Activated CD4-positive, alpha-beta T cell treated with anti-CD3 and anti-CD28 coated beads, Interleukin-2, amount 10 ng/mL, durations not matched to agents 24 days and 14 days (primary cell): ENCODE data around the gene MUS81. TPM values are rescaled to one million over a fixed set of nuclear protein-coding genes. Genes with fewer than 3 reads are reported as not detected.

Experiments used
- DNase-seq: peaks from one replicate; pipeline ENCODE4 v3.0.0; 2022
- H3K27ac Mint-ChIP-seq: one replicate; pipeline ENCODE4 v1.8.0; 2022; ENCODE audit warnings: mild to moderate bottlenecking, mixed read lengths
- H3K27me3 Mint-ChIP-seq: one replicate; pipeline ENCODE4 v1.8.0; 2022; ENCODE audit warnings: mixed read lengths
- H3K36me3 Mint-ChIP-seq: one replicate; pipeline ENCODE4 v1.8.0; 2022; ENCODE audit warnings: low read depth, mild to moderate bottlenecking, mixed read lengths
- H3K4me1 Mint-ChIP-seq: one replicate; pipeline ENCODE4 v1.8.0; 2021; ENCODE audit warnings: mixed read lengths
- H3K4me3 Mint-ChIP-seq: one replicate; pipeline ENCODE4 v1.8.0; 2022; ENCODE audit warnings: mild to moderate bottlenecking, moderate library complexity, mixed read lengths
- H3K9me3 Mint-ChIP-seq: one replicate; pipeline ENCODE4 v1.8.0; 2021; ENCODE audit warnings: mixed read lengths
- intact Hi-C: fragments of 100-400 bp; cut with micrococcal nuclease; formaldehyde crosslinking; loops from one replicate; pipeline ENCODE4 v1.15.1; 2023
- total RNA-seq: library from RNA; stranded (reverse); gene quantifications from 2 replicates; pipeline ENCODE4 v1.2.3, GENCODE V29; 2022

MUS81 gene
- total RNA-seq, 1 donor from 2014 or later: 77.4 TPM

DNA sequence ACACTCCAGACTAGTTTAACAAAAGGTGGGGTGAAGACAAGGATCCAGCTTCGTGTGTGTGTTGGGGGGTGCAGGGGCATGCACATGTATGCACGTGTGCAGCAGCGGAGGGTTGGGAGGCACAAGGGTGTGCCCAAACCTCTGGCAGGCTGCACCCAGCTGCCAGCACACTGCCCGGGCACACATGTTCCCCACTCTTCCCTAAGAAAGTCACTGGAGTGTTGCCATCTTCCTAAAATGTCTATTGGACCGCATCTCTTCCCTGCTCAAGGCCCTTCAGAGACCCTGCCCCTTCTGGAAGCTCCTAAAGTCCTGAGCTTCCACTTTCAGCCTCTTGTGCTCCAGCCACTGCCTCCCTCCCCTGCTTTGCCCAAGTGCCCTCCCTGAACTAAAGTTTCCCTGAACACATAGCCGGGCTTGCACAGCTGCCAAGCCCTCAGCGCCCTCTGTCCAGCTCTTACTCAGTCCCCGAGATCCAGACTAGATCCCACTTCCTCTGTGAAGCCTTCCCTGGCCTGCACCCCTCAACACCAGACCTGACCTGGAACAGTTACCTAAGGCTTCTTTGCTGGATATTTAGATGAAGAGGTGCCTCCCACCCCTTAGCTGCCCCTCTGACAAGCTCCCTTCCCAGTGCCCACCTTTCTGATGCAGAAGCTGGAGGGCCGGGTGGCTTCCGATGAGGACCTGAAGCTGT lies 8.3 kb upstream of the MUS81 start:
- Mint-ChIP-seq H3K4me3 (no peak overlapping the region), H3K27me3 (no peaks in the 10 kb centered on the region), H3K9me3 (no peaks in the 10 kb centered on the region), H3K36me3 (peaks cover 68% of the 10 kb centered on the region), H3K4me1 (peaks cover 30% of the 10 kb centered on the region), H3K27ac (no peak overlapping the region)
- intact Hi-C loops: no loop called here
- DNase-seq: peak; percentile 58

DNA sequence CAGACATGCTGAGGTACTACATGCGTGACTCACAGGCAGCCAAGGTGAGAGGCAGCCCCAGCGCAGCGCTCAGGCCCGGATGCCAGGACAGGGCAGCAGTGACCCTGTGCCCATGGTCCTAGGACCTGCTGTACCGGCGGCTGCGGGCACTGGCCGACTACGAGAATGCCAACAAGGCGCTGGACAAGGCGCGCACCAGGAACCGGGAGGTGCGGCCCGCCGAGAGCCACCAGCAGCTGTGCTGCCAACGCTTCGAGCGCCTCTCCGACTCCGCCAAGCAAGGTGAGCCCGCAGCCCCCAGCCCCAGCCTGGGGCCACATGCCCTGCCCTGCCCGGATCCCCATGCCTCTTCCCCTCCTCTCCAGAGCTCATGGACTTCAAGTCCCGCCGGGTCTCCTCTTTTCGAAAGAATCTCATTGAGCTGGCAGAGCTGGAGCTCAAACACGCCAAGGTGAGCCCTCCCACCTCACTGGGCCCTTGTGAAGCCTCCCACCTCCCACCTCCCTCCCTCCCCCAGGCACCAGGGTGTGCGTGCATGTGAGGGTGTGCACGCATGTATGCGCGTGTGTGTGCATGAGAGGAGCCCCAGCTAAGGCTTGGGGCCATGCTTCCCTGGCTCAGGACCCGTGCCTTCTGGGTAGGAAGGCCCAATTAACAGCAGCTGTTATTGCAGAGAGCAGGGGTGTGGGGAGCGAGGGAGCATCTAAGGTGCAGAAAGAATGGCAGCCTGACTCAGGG lies 7.6 kb upstream of the MUS81 start:
- H3K9me3 Mint-ChIP-seq: no peaks in the 10 kb centered on the region
- H3K27ac Mint-ChIP-seq: no peak overlapping the region

DNA sequence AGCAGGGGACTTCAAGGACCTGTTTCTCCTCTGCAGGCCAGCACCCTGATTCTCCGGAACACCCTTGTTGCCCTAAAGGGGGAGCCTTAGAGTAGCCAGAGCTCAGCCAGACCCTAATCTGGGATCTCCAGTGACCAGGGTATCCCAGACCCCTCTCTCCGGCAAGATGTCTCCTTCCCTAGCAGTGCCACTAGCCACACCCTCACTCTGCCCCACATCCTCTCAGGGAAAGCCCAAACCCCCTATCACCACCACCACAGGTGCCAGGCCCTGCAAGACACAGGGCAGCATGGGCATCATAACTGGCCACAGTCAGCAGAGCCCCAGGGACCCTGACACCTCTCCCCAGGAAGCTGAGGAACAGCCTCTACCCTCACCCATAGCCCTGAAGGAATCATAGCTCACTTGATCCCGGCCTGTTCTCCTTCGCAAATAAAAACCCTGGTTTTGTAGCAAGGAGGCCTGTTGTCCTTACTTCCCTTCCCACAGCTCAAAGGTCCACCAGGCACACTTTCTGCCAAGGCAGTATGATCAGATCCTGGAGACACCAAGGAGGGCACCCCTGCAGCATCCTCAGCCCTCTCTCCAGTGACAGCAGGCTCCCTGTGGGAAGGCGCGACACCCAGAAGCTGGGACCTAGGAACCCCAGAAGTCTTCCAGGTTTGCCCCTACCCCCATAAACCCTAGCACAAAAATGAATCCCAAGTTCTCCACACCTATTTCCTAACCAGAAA lies 6.8 kb upstream of the MUS81 start:
- Mint-ChIP-seq H3K27me3 (no peaks in the 10 kb centered on the region), H3K4me3 (no peak overlapping the region), H3K4me1 (peaks cover 32% of the 10 kb centered on the region), H3K27ac (no peak overlapping the region), H3K9me3 (no peaks in the 10 kb centered on the region), H3K36me3 (peaks cover 70% of the 10 kb centered on the region)
- intact Hi-C loops: loop anchor here (1.0 kb wide), 1 partner anchor 19 kb away; no protein-coding TSS in a partner anchor
- no peak for DNase-seq

More for the DNA sequence above, 7.6 kb upstream of the MUS81 start:
- peak; percentile 58 for DNase-seq
- peaks cover 69% of the 10 kb centered on the region for H3K36me3 Mint-ChIP-seq
- peaks cover 30% of the 10 kb centered on the region for H3K4me1 Mint-ChIP-seq
- no peak overlapping the region for H3K4me3 Mint-ChIP-seq
- intact Hi-C loops: loop anchor here (1.0 kb wide), 1 partner anchor 18 kb away; no protein-coding TSS in a partner anchor
- H3K27me3 Mint-ChIP-seq: no peaks in the 10 kb centered on the region

DNA sequence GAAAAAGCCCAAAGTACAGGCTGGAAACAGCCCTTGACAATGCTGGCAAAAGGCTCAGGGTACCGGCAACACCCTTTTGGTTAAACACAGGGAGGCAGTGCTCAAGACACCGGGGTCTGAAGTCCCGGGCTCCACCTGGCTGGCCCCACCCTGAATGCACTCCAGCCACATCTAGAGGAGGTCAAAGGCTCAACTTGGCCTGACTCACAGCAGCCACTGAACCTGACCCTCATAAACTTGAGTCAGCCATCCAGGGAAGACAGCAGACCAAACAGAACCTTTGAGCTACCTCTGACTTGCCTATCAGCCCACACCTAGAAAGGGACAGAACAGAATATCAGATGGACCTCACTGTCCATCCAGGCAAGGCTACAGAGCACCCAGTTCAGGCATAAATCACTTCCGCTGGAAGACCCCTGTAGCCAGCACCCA lies 6.1 kb upstream of the MUS81 start:
- Mint-ChIP-seq H3K36me3 (peaks cover 70% of the 10 kb centered on the region), H3K4me3 (peak overlapping the region; percentile 47), H3K9me3 (no peaks in the 10 kb centered on the region), H3K4me1 (peaks cover 33% of the 10 kb centered on the region), H3K27ac (no peak overlapping the region), H3K27me3 (no peaks in the 10 kb centered on the region)
- no peak for DNase-seq
- intact Hi-C loops: no loop called here

DNA sequence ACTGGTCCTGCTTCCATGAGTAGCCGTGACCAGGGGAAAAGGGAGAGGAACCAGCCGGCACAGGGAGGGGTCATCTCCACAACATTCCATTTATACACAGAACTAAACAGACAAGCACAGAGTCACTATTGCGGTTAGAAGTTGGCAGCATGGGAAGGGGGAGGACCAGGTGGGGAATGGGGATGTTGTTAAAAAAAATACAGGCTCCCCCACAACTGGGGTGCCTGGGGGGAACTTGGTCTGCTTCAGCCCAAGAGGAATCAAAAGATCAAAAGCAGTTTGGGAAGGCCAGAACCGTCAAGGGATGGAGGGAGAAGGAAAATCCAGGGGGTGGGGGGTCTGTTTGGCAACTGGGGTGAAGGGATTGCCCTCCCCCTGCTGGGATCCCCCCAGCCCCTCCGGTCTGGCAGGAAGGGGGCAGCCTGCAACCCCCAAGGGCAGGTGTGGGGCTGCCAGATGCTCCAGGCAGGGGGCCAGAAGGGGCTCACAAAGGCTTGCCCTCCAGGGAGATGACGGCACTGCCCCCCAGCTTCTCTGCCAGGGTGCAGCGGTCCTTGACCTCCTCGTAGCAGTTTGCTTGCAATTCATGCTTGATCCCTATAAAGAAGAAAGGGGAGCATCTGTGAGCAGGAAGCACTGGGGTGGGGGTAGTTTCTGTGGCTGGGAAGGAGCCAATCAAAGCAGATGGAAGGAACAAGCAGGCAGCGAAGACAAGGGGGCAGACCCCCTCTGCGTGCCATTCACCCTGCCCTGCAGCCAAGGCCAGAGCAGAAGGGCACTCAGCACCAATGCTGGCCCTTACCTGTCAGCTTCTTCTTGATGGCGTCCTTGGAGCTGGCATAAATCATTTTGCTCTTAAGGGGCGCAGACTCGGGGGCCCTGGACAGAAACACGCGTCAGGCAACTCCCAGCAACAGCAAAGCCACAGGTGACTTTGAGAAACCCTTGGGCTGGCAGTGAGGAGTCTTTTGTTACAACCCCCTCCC lies 5.1 kb upstream of the MUS81 start:
- Mint-ChIP-seq H3K27me3 (no peaks in the 10 kb centered on the region), H3K36me3 (peaks cover 66% of the 10 kb centered on the region)
- DNase-seq: no peak

DNA sequence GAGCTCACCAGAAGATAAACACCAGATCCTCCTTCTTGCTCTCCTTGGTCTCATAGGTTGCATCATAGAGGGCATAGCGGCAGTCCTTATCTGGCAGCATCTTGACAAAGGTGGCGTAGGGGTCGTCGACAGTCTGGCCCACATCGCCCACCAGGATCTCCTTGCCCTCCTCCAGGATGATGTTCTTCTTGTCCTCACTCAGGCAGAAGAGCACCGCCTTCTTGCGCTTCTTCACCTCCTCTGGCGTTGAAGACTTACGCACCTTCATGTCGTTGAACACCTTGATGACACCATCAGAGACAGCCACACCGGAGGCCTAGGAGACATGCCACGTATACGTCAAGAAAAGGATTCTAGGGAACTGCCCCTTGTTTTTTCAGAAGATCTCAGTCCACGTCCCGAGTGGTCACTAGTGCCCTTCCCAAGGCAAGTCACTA lies 4.3 kb upstream of the MUS81 start:
- DNase-seq: no peak
- Mint-ChIP-seq H3K27ac (peak overlapping the region; percentile 81), H3K9me3 (no peaks in the 10 kb centered on the region), H3K27me3 (no peaks in the 10 kb centered on the region), H3K4me3 (peak overlapping the region; percentile 94), H3K4me1 (peaks cover 38% of the 10 kb centered on the region), H3K36me3 (peaks cover 62% of the 10 kb centered on the region)
- intact Hi-C loops: no loop called here

More for the DNA sequence above, 5.1 kb upstream of the MUS81 start:
- H3K4me3 Mint-ChIP-seq: peak overlapping the region; percentile 94
- H3K4me1 Mint-ChIP-seq: peaks cover 37% of the 10 kb centered on the region
- peak overlapping the region; percentile 62 for H3K27ac Mint-ChIP-seq
- no peaks in the 10 kb centered on the region for H3K9me3 Mint-ChIP-seq
- intact Hi-C loops: no loop called here

DNA sequence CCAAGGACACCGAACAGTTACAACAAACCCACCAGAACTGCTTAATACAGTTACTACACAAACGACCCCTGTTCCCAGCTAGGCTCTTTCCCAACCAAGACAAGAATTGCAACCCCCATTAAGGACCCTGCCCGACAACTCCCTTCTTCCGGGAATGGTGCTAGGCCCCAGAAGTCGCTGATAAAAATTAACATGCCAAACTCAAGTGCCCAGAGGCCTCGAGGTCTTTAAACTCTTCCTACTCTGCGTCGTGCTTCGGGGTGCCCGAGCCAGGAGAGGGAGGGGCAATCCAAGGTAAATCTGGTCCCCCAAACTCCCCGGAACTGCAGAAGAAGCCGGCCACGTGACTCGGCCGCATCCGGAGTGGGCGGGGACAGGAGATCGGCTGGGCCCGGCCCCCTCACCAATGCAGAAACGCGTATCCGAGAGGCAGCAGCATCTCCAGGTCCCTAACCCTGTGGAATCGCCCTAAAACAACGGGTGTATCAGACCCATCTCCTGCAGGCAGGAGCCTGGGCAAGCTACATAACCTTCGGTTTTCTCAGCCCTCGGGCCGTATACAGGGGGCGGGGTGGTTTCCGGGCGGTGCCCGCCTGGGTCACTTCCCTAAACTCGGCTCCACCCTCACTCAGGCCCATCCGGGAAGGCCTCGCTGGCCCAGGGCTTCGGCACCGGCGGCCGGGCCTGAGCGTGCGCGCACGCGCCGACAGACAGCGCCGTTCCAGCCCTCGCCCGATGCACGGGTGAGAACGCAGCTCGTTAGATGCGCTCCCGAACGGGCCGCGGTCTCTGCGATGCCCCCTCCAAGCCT lies 3.3 kb upstream of the MUS81 start:
- peaks cover 59% of the 10 kb centered on the region for H3K36me3 Mint-ChIP-seq
- H3K27ac Mint-ChIP-seq: peak overlapping the region; percentile 81
- no peaks in the 10 kb centered on the region for H3K9me3 Mint-ChIP-seq
- peak; percentile 96 for DNase-seq
- H3K4me1 Mint-ChIP-seq: peaks cover 41% of the 10 kb centered on the region
- H3K27me3 Mint-ChIP-seq: no peaks in the 10 kb centered on the region
- H3K4me3 Mint-ChIP-seq: peak overlapping the region; percentile 94
- intact Hi-C loops: no loop called here

DNA sequence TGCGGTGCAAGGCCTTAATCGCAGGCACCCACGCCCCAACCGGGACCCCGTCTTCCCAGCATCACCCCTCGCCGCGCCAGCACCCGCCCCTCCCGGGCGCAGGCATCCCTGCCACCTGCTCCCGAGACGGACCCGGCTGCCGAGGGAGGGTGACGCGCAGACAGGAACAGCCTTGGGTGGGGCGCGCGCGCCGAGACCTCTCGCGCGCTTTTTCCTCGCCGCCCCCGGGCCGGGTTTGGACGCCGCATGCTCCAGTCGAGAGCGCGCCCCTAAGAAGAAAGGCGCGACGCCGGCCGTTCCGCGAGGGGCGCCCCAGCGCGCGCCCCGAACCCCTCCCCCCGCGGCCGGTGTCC lies 2.8 kb upstream of the MUS81 start:
- H3K27me3 Mint-ChIP-seq: no peaks in the 10 kb centered on the region
- H3K4me3 Mint-ChIP-seq: peak overlapping the region; percentile 94
- peak; percentile 90 for DNase-seq
- peaks cover 44% of the 10 kb centered on the region for H3K4me1 Mint-ChIP-seq
- H3K27ac Mint-ChIP-seq: peak overlapping the region; percentile 62
- intact Hi-C loops: no loop called here
- H3K9me3 Mint-ChIP-seq: no peaks in the 10 kb centered on the region
- peaks cover 56% of the 10 kb centered on the region for H3K36me3 Mint-ChIP-seq

DNA sequence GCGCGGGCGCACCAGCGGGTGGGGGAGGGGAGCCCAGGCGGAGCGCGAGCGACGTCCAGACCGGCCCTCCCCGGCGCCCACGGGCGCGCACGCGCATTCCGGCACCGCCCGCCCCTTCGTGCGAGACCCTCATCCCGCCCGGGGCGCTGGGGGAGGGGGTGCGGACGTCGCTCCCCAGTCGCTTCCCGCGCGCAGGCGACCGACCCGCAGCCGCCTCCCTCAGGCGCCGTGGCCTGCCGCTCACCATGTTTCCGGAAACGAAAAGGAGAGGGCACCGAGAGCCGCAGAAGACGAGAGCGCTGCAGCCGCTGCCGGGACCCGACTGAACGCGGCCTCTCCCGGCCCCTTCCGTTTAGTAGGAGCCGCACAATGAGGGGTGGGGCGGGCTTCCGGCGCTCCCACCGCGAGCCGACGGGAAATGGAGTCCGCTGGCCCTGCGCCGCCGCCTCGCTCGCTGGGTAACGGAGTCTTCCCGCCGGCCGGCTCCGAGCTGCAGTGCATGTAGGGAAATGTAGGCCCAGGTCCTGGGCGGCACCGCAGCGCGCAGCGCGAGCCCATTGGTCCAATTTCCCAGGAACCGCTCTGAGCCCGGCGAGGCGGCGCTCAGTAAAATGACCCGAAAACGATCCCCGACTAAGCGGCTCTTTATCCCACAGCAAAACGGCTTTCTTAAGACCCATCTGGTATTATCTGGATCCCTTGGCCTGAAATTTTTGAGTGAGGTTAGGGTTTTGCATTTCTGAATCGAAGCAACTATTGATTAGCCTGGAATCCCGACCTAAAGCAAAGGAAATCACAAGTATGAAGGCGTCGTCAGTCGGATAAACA lies 2.2 kb upstream of the MUS81 start, which contains the start of gene CFL1:
Gene CFL1 (minus strand): TSS at position 328 of the 828 bp plus-strand sequence. CDS start 81 bp downstream, at position 247.
- peak; percentile 99 for DNase-seq
- no peaks in the 10 kb centered on the region for H3K27me3 Mint-ChIP-seq
- peaks cover 57% of the 10 kb centered on the region for H3K36me3 Mint-ChIP-seq
- intact Hi-C loops: loop anchor here (1.0 to 2.0 kb wide), 6 partner anchors 25 to 243 kb away; partner anchors contain the start of genes BANF1, EIF1AD, KAT5 and PCNX3
- H3K4me1 Mint-ChIP-seq: peaks cover 47% of the 10 kb centered on the region
- H3K27ac Mint-ChIP-seq: peak within 1 kb of the TSS; percentile 94
- peak within 1 kb of the TSS; percentile 94 for H3K4me3 Mint-ChIP-seq
- no peaks in the 10 kb centered on the region for H3K9me3 Mint-ChIP-seq

DNA sequence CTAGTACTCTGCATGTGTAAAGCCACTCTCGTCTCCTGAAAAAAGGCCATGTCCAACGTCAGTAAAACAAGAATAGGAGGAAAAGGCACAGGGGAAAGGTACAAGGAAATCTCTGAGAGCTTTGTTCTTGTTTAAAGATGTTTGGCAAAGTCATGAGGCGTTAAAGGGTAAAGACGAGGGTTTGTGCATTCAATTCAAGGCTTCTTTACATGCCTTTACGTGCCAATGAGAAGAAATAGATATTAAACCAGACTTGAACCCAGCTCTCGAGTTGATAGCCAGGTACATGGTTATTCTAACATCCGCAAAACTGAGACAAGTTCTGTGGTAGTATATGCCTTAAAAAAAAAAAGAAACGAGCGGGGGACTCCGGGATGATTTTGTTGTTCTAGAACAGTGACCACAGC lies 1.5 kb upstream of the MUS81 start:
- no peak for DNase-seq
- intact Hi-C loops: loop anchor here (1.0 to 2.0 kb wide), 10 partner anchors 15 to 243 kb away; partner anchors contain the start of genes BANF1, EIF1AD, FOSL1 and KAT5
- Mint-ChIP-seq H3K9me3 (no peaks in the 10 kb centered on the region), H3K27me3 (no peaks in the 10 kb centered on the region), H3K27ac (peak overlapping the region; percentile 94), H3K36me3 (peaks cover 57% of the 10 kb centered on the region), H3K4me3 (peak overlapping the region; percentile 92), H3K4me1 (peaks cover 45% of the 10 kb centered on the region)

DNA sequence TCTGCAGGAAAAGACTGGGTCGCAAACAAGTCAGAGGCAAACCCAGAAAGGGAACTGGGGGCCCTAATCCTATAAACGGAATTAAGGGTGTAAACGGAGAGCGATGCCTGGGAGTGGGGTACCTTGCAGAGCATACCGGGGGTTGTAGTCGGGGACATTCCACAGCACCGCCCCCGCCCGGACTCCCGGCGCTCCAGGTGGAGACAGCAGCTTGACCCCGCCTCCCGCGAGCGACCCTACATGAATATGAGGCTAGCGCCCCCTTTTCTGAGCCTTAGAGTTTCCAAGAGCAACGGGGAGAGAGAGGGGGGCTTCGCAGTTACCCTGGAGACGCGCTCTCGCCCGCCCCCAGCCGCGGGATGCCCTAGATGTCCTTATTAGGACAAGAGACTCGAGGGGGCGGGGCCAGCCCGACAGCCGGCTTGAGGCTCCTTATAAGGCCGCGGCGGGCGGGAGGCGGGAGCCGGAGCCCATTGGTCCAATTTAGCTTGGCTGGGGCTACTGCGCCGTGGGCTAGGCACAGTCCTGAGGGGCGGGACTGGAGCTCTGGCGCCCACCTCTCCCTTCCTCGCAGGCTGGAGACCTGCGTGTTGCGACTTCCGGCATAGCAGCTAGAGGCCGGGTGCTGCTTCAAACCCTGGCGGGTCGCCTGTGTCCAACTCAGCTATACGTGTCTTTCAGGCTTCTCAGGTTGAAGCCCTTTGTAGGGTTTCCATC lies 980 bp upstream of the MUS81 start:
- intact Hi-C loops: loop anchor here (1.0 to 2.0 kb wide), 5 partner anchors 14 to 196 kb away; partner anchors contain the start of genes FOSL1, RELA and SART1
- Mint-ChIP-seq H3K4me1 (peaks cover 44% of the 10 kb centered on the region), H3K4me3 (peak overlapping the region; percentile 92), H3K36me3 (peaks cover 54% of the 10 kb centered on the region), H3K9me3 (no peaks in the 10 kb centered on the region), H3K27ac (peak overlapping the region; percentile 94), H3K27me3 (no peaks in the 10 kb centered on the region)
- DNase-seq: peak; percentile 99
